Measurements from ENCODE around the gene DAB1.

GRCh38 chr1:57060451-57060850 is 363.4 kb downstream of the DAB1 start:
- TF ChIP-seq, protein P1, sequence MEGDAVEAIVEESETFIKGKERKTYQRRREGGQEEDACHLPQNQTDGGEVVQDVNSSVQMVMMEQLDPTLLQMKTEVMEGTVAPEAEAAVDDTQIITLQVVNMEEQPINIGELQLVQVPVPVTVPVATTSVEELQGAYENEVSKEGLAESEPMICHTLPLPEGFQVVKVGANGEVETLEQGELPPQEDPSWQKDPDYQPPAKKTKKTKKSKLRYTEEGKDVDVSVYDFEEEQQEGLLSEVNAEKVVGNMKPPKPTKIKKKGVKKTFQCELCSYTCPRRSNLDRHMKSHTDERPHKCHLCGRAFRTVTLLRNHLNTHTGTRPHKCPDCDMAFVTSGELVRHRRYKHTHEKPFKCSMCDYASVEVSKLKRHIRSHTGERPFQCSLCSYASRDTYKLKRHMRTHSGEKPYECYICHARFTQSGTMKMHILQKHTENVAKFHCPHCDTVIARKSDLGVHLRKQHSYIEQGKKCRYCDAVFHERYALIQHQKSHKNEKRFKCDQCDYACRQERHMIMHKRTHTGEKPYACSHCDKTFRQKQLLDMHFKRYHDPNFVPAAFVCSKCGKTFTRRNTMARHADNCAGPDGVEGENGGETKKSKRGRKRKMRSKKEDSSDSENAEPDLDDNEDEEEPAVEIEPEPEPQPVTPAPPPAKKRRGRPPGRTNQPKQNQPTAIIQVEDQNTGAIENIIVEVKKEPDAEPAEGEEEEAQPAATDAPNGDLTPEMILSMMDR (IDR thresholded peaks at IDR 0.05), result no peak
- no peak for TF ChIP-seq POLR2A (IDR thresholded peaks at IDR 0.05)
